T-helper 2 cell treated with Interferon-gamma antibody and Interleukin-4, amounts not matched to agents 5 μg/mL and 100 μg/mL, for 36 hours (primary cell): Measurements from ENCODE around the gene SHH.

ENCODE experiments used
- DNase-seq: peaks from one replicate; pipeline ENCODE4 v3.0.0; 2021; ENCODE audit warnings: low spot score
- H3K27ac Mint-ChIP-seq: one replicate; pipeline ENCODE4 v1.8.0; 2021; ENCODE audit warnings: mild to moderate bottlenecking, mixed read lengths
- H3K27me3 Mint-ChIP-seq: one replicate; pipeline ENCODE4 v1.8.0; 2021; ENCODE audit warnings: low read depth, mixed read lengths
- H3K36me3 Mint-ChIP-seq: one replicate; pipeline ENCODE4 v1.8.0; 2021; ENCODE audit warnings: low read depth, mixed read lengths
- H3K4me1 Mint-ChIP-seq: one replicate; pipeline ENCODE4 v1.8.0; 2021; ENCODE audit warnings: low read depth, mixed read lengths
- H3K4me3 Mint-ChIP-seq: one replicate; pipeline ENCODE4 v1.8.0; 2022; ENCODE audit warnings: mild to moderate bottlenecking, moderate library complexity, mixed read lengths
- H3K9me3 Mint-ChIP-seq: one replicate; pipeline ENCODE4 v1.8.0; 2021; ENCODE audit warnings: mixed read lengths

SHH gene

DNA sequence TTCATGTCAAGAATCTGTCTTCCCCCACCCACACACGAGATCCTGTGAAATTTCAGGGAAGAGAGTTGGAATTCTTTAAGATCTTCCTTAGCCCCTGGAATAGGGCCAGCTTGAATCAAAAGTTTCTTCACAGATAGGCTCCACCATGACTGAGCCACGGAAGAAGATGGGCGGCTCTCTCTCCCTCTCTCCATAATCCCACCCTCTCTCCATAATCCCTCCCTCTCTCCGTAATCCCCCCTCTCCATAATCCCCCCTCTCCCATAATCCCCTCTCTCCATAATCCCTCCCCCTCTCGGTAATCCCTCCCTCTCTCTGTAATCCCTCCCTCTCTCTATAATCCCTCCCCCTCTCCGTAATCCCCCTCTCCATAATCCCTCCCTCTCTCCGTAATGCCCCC is 20.4 kb downstream of the SHH start:
- H3K4me3 Mint-ChIP-seq: no peak overlapping the region
- H3K9me3 Mint-ChIP-seq: no peaks in the 10 kb centered on the region
- no peaks in the 10 kb centered on the region for H3K36me3 Mint-ChIP-seq
- DNase-seq: no peak
- peaks cover 12% of the 10 kb centered on the region for H3K27me3 Mint-ChIP-seq
- no peaks in the 10 kb centered on the region for H3K4me1 Mint-ChIP-seq
- H3K27ac Mint-ChIP-seq: no peak overlapping the region

GRCh38 chr7:155791214-155791737 is 21.0 kb downstream of the SHH start:
- Mint-ChIP-seq H3K27me3 (peaks cover 17% of the 10 kb centered on the region), H3K27ac (no peak overlapping the region), H3K36me3 (no peaks in the 10 kb centered on the region), H3K9me3 (no peaks in the 10 kb centered on the region), H3K4me3 (no peak overlapping the region), H3K4me1 (no peaks in the 10 kb centered on the region)
- DNase-seq: no peak

GRCh38 chr7:155790666-155791065 is 21.6 kb downstream of the SHH start:
- DNase-seq: no peak
- Mint-ChIP-seq H3K27ac (no peak overlapping the region), H3K36me3 (no peaks in the 10 kb centered on the region), H3K27me3 (peaks cover 20% of the 10 kb centered on the region), H3K4me1 (no peaks in the 10 kb centered on the region), H3K9me3 (no peaks in the 10 kb centered on the region), H3K4me3 (no peak overlapping the region)

DNA sequence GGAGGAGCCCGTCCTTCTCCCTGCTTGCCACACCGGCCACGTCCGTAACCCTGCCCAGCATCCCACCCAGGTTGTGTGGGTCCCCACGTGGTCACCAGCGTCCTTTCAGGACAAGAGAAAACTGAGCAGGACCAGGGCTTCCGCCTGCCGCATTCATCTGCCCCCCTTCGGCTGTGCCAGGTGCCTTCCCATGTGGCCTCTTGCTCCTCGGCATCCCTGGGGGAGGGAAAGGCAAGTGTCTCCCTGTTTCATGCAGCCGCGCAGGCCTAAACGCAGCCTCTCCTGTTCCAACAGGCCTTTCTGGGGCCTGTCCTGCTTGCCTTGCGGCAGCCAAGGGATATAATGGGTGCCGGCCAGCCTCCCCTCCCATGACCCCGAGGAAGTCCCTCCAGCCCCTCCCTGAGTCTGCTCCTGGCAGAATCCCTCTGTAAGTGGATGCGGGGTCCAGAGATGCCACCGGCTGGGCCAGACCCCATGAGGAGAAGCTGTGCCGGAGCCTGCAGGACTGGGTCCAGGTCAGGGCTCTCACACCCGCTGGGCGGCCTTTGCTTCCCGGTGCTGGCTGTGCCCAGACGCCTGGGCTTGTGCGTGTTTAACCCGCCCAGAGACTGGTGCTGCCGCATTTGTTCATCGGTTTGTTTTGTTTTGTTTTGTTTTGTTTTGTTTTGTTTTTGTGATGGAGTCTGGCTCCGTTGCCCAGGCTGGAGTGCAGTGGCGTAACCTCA is 23.1 kb downstream of the SHH start:
- Mint-ChIP-seq H3K27ac (no peak overlapping the region), H3K9me3 (no peaks in the 10 kb centered on the region), H3K4me3 (no peak overlapping the region)

DNA sequence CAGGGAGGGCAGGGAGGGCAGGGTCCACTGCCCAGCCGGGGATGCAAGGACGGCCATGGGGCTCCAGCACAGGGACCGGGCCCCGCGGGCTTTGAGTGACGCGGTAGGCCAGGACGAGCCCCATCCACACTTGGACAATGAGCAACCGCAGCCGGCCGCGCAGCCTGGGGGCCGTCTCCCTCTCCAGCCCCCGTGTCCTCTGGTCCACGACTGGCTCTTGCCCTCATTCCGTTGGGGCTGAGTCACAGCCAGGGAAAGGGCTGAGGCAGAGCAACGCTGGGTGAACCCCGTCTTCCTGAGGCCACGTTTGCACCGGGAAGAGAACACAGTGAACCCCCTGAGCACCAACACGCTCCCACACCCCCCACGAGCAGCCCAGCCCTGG is 23.7 kb downstream of the SHH start:
- Mint-ChIP-seq H3K27me3 (peaks cover 20% of the 10 kb centered on the region), H3K4me3 (no peak overlapping the region), H3K4me1 (no peaks in the 10 kb centered on the region), H3K36me3 (no peaks in the 10 kb centered on the region), H3K9me3 (no peaks in the 10 kb centered on the region), H3K27ac (no peak overlapping the region)
- DNase-seq: no peak

More for the DNA sequence above, 23.1 kb downstream of the SHH start:
- no peaks in the 10 kb centered on the region for H3K36me3 Mint-ChIP-seq
- no peak for DNase-seq
- H3K4me1 Mint-ChIP-seq: no peaks in the 10 kb centered on the region
- H3K27me3 Mint-ChIP-seq: peaks cover 20% of the 10 kb centered on the region

- no peaks in the 10 kb centered on the region for H3K9me3 Mint-ChIP-seq
- H3K4me3 Mint-ChIP-seq: no peak overlapping the region
- peaks cover 3% of the 10 kb centered on the region for H3K36me3 Mint-ChIP-seq
- no peak for DNase-seq
- no peak overlapping the region for H3K27ac Mint-ChIP-seq
- peaks cover 20% of the 10 kb centered on the region for H3K27me3 Mint-ChIP-seq
- H3K4me1 Mint-ChIP-seq: no peaks in the 10 kb centered on the region
Measured at GRCh38 chr7:155787171-155787851, 25.0 kb downstream of the SHH start.

GRCh38 chr7:155786491-155786890 is 25.8 kb downstream of the SHH start:
- H3K27ac Mint-ChIP-seq: no peak overlapping the region
- H3K9me3 Mint-ChIP-seq: no peaks in the 10 kb centered on the region
- no peak overlapping the region for H3K4me3 Mint-ChIP-seq
- H3K36me3 Mint-ChIP-seq: peaks cover 3% of the 10 kb centered on the region
- no peaks in the 10 kb centered on the region for H3K4me1 Mint-ChIP-seq
- DNase-seq: no peak
- peaks cover 20% of the 10 kb centered on the region for H3K27me3 Mint-ChIP-seq

DNA sequence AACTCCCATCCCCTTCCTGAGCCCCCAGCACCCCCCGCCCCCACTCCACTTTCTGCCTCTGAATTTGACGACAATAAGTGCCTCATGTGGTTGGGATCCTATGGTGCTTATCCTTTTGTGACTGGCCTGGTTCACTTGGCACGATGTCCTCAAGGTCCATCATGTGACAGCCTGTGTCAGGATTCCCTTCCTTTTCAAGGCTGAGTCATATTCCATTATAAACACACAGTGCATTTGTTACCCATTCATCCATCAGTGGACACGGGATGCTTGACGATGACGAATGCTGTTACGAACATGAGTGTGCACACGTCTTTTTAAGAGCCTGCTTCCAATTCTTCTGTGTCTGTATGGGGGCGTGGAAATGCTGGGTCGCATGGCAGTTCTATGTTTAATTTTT is 26.7 kb downstream of the SHH start:
- Mint-ChIP-seq H3K27ac (no peak overlapping the region), H3K27me3 (peaks cover 20% of the 10 kb centered on the region), H3K9me3 (no peaks in the 10 kb centered on the region), H3K36me3 (peaks cover 4% of the 10 kb centered on the region), H3K4me3 (no peak overlapping the region), H3K4me1 (no peaks in the 10 kb centered on the region)
- DNase-seq: no peak

- peaks cover 11% of the 10 kb centered on the region for H3K27me3 Mint-ChIP-seq
- no peak for DNase-seq
- no peak overlapping the region for H3K27ac Mint-ChIP-seq
- H3K36me3 Mint-ChIP-seq: peaks cover 13% of the 10 kb centered on the region
- no peak overlapping the region for H3K4me3 Mint-ChIP-seq
- H3K9me3 Mint-ChIP-seq: no peaks in the 10 kb centered on the region
- H3K4me1 Mint-ChIP-seq: no peaks in the 10 kb centered on the region
Measured at GRCh38 chr7:155782466-155782865, 29.8 kb downstream of the SHH start.

DNA sequence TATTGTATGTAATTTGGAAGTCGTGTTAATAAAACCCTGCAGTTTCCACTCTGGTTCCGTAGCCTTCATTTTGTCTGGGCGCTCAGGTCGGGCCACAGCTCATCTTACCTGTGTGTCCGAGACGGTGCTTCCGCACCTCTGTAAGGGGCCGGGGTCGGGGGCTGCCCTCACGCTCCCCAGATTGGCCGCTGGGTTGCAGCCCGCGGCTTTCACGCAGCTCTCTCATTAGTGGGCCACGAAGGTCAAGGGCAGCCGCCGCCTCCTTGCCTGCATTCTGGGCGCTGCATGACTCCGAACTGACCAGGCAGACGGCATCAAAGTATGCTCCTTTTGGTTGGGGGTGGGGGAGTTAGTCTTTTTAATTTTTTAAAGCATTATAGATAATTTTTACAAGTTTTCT is 30.8 kb downstream of the SHH start:
- no peak overlapping the region for H3K27ac Mint-ChIP-seq
- H3K27me3 Mint-ChIP-seq: peaks cover 6% of the 10 kb centered on the region
- no peak for DNase-seq
- H3K9me3 Mint-ChIP-seq: no peaks in the 10 kb centered on the region
- H3K36me3 Mint-ChIP-seq: peaks cover 20% of the 10 kb centered on the region
- no peaks in the 10 kb centered on the region for H3K4me1 Mint-ChIP-seq
- H3K4me3 Mint-ChIP-seq: no peak overlapping the region

DNA sequence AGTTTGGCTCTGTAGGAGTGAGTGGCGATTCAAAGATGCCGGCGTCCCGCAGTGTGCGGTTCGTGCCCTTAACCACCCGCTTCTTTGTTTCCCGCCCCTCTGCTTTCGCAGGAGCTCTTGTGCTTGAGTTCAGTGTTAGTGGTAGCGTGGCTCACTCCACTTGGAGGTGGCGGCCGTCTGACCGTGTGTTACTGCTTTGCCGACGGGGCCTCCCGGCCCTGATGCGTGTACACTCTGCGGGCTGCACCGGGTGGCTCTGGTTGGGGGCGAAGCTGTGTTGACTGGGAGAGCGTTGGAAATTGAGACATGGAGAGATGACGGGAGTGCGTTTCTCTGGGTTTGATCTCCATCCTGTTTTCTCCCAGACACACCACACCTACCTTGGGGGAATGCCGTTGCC is 31.4 kb downstream of the SHH start:
- Mint-ChIP-seq H3K27ac (no peak overlapping the region), H3K4me1 (no peaks in the 10 kb centered on the region), H3K36me3 (peaks cover 24% of the 10 kb centered on the region), H3K27me3 (peaks cover under 1% of the 10 kb centered on the region), H3K9me3 (no peaks in the 10 kb centered on the region), H3K4me3 (no peak overlapping the region)
- DNase-seq: no peak

DNA sequence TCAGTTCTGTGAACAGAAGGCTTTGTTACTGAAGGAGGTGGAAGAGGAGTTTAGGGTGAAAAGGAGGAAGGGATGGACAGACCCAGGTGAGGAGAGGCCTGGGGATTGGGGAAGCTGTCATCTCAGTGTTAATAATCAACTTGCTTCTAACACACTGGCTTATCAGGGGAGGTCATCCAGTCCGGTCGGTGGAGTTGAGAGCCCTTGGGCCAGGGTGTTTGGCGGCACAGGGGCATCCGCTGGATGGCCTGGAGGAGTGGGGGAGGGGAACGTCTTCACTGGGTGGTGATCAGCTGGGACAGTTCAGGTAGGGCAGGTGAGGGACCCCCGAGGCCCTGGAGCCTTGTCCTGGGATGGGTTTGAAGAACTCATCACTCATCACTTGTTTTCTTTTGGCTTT is 33.9 kb downstream of the SHH start:
- H3K36me3 Mint-ChIP-seq: peaks cover 43% of the 10 kb centered on the region
- no peak for DNase-seq
- no peak overlapping the region for H3K27ac Mint-ChIP-seq
- no peaks in the 10 kb centered on the region for H3K4me1 Mint-ChIP-seq
- no peak overlapping the region for H3K4me3 Mint-ChIP-seq
- H3K27me3 Mint-ChIP-seq: no peaks in the 10 kb centered on the region
- H3K9me3 Mint-ChIP-seq: no peaks in the 10 kb centered on the region

DNA sequence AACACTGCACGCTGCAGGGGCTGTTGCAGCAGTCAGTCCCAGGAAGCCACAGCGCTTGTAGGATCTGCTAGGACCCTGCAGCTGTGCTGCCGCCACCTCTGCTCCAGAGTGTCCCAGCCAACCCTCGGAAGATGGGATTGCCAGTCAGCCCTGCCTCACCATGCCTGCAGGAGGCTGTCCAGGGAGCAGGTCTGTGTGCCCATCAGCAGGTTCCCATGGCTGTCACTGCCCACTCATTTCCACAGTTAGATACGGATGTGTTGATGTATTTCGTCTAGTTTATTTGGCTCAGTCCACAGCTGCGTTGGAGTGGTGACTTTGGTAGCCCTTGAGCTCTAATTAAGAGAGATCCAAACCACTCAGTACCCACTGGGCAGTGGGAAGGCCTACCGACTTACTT is 35.7 kb downstream of the SHH start:
- H3K36me3 Mint-ChIP-seq: peaks cover 42% of the 10 kb centered on the region
- H3K27me3 Mint-ChIP-seq: no peaks in the 10 kb centered on the region
- no peaks in the 10 kb centered on the region for H3K9me3 Mint-ChIP-seq
- H3K27ac Mint-ChIP-seq: no peak overlapping the region
- H3K4me1 Mint-ChIP-seq: no peaks in the 10 kb centered on the region
- DNase-seq: no peak
- no peak overlapping the region for H3K4me3 Mint-ChIP-seq

DNA sequence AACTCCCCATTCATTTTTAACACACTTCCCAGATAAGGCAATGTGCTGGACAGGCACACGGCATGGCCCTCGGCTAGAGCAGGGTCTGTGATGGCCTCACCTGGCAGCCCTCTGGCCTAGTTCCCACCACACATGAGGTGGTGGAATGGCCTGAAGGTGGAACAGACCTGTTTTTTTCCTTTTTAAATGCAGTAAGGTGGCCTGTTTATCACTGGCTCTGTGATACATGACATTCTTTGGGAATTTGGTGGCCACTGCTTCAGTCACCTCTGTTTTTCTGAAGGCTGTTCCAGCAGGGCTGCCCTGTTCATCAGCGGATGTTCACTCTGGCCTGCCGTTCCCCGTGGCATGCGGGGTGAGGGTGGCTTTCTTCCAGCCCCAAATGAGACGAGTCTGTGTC is 36.6 kb downstream of the SHH start:
- H3K36me3 Mint-ChIP-seq: peaks cover 44% of the 10 kb centered on the region
- H3K4me3 Mint-ChIP-seq: no peak overlapping the region
- H3K4me1 Mint-ChIP-seq: no peaks in the 10 kb centered on the region
- no peaks in the 10 kb centered on the region for H3K27me3 Mint-ChIP-seq
- H3K9me3 Mint-ChIP-seq: no peaks in the 10 kb centered on the region
- H3K27ac Mint-ChIP-seq: no peak overlapping the region
- no peak for DNase-seq
